Cerebellar nuclear complex (tissue), 1 donor: Measurements from ENCODE around the gene POU2F1.
A peak's percentile ranks its signal among the peaks of the same experiment; 100 is the strongest.

Source experiments
- DNase-seq, 2 experiments: peaks; one replicate each; lab custom pipeline; 2025; lab: John Stamatoyannopoulos, UW

Gene POU2F1

DNA sequence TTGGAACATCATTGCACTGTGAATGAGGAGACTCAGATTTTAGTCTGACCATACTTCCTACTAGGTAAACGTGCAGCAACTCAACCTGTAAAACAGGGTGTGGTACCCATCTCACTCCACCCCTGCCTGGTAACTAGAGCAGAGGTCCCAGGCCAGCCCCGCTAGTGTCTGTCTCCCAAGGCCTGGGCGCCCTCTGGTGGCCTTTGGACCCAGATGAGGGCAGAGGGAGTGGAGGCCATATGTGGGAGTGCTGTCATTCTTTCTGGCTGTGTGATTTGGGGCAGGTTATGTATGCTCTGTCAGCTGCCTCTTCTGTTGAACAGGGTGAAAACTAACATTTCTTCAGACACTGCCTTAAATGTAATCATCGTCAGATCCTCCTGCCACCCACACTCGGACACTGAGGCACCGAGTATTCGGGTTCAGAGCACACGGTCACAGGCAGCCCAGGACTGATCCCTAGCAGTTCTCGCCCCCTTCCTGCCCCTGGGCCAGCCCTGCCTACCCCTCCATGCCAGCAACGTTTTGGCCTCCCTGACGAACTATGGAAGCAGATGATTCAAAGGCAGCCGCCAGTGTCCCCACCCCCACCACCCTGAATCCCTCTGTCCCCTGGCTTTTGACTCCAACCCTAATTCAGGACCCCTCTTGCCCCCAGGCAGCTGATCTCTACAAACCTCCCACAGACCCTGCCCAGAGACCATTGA lies 221.6 kb downstream of the POU2F1 start:
- peak in 1 of 2 experiments; percentile 52 for DNase-seq

DNA sequence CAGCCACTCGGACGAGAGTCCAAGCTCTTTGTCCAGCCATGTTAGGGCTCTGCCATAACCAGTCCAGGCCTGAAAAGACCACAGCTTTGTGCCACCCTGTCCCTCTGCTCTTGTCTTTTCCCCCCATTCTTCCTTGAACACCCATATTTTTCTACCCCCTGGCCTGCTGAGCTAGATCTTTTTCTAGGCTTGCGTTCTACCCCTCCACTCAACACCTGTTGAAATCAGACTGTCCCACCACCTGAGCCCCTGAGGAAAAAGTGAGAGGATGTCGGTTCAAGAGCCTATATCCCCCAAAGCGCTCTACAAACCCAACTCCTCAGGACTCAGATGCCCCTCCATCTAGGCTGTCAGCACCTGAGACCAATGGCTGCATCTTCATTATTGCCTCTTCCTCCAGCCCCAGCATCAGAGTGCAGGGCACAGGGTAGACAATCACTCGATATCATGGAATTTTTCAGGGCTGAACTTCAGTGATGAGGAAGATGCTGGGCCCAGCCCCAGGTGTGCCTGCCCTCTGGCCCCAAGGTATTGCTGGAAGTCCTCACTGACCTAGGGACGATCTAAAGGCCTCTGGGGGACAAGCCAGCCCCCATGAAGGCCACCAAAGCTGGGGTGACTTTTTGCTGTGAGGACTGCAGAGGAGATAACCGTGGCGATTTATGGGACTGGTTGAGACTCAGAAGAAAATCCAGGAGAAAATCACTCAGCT lies 222.3 kb downstream of the POU2F1 start:
- no peak for DNase-seq

DNA sequence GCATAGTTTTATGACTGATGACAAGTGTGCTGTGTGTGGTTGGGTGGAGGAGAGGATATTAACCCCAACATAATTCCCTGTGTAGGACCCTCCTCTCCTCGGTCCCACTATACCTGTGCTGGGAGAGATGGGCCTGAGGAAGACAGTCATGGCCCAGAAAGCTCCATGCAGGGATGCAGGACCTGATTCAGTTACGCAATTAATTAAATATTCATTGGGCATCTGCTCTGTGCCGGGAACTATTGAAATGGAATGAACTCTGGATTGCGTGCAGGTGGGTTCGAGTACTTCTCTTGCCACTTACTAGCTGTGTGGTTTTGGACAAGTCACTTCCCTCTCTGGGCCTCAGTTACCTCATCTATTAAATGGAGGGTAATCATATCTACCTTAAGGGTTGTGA lies 223.1 kb downstream of the POU2F1 start:
- no peak for DNase-seq

DNA sequence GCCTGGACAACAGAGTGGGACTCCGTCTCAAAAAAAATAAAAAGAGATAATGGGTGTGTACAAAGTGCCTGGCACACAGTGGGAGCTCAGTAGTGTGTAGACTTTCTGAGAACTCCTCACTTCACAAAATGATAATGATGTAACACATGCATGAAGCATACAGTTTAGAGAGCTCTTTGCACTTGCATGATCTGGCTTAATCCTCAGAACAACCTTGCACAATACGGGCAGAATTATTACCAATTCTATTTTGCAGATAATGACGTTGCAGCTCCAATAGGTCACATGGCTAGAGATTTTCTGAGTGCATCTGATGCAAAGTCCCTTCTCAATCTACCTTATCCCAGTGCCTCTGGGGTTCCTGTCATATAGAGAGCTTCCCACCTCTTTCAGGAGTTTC lies 226.3 kb downstream of the POU2F1 start:
- DNase-seq = no peak

DNA sequence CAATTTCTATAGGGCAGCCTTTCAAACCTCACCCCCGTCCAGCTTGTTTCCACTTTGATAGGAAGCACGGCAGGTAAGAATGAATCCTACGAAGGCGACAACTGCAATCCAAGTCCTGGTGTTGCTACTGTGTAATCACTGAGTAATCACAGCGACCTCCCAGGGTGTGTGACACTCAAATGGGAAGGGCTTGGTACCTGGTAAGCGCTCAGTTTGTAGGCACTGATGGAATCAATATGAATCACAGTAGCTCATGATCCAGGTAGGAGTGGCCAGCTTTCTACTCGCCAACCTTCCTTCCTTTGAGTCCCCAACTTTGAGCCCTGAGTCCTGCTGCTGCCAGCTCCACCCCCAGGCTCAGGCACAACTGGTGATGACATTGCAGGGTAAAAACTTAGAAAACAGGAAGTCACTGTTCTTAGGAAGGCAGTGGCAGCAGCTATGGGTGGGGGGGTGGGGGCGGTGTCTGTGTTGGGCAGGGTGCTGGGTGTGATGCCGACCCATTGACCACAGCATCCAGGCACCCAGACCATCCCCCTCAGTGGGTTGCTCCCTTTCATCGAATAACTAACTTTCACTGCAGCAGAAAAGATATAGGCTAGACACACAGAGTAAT lies 226.9 kb downstream of the POU2F1 start:
- DNase-seq = no peak

DNA sequence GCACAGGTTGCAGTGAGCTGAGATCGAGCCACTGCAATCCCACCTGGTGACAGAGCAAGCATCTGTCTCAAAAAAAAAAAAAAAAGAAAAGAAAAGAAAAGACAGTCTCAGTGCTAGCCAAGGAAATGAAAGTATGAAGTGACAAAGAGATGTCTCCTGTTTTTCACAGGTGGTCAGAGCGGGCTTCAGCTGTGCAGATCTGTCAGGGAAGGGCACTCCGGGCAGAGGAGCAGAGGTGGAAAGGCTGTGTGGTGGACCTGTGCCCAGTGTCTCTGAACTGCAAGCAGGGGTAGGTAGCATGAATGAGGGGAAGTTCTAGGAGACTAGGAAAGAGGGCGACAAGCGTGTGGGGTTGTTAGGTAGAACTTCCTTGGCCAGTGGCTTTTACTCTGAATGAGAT lies 230.2 kb downstream of the POU2F1 start:
- no peak for DNase-seq

DNA sequence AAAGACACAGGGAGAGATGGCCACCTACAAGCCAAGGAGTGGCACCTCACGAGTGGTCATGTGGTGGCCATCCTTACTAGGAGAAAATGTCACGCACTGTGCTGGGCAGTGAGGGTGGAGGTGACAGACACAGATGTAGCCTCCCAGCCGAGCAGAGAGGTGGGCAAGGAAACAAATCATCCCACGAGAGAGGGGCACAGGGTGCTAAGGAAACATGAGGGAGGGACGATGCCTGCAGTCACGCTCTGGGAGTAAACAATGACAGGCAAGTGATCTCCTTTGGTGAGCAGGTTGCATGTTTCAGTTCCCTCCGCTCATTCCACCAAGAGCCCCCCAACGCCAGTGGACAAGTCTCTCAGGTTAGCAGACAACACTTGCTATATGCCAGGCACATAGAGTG lies 231.8 kb downstream of the POU2F1 start:
- no peak for DNase-seq

- no peak for DNase-seq
These were observed 232.4 kb downstream of the POU2F1 start for GRCh38 chr1:167453123-167453522.

- no peak for DNase-seq
These were observed 233.7 kb downstream of the POU2F1 start for GRCh38 chr1:167454304-167454893.

- DNase-seq = no peak
These were observed 234.5 kb downstream of the POU2F1 start for GRCh38 chr1:167454894-167455785.

DNA sequence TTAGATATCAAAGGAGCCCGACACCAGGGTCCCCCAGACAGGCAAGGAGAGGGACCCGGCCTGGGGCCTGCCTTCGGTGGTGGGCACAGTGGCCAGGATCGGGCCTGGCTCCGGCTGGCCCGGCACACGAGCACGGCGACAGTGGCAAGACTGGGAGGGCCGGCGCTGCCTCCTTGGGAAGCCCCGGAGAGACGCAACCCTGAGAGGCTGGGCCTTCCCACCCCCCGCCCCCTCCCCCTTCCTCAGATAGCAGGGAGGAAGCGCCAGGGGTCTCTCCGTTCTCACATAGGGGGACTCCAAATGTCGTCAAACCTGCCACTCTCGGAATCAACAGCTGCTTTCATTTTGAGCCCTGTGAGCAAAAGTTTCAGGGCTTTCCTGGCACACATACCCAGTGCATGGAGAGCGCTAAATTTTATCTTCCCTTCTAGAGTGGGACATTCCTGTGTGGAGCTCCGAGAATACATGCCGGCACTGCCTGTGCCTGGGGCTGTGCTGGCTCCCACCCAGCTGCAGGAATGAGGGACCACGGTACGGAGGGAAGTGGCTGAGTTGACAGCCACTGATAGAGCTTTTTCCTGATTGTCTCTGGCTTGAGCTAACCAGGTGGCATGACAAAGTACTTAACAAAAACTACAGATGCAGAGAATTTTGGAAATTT lies 235.2 kb downstream of the POU2F1 start:
- DNase-seq = no peak

DNA sequence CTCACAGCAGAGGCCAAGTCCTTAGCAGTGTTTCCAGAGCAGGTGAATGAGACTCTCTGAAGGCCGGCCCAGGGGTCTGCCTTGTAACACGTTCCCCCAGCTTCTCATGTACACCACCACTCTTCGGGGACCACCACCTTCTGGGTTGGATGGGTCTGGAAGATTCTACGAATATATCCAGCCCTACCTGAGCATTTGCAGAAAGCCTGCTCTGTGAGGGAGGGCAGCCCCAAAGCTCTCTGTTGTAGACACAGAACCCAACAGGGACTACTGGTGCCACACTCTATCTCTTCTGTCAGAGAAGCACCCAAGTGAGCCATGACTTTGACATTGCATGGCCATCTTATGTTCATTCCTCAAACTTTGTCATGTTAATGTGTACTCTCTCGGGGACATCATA lies 235.8 kb downstream of the POU2F1 start:
- no peak for DNase-seq

- DNase-seq = no peak
These were observed 236.2 kb downstream of the POU2F1 start for GRCh38 chr1:167456926-167457325.

DNA sequence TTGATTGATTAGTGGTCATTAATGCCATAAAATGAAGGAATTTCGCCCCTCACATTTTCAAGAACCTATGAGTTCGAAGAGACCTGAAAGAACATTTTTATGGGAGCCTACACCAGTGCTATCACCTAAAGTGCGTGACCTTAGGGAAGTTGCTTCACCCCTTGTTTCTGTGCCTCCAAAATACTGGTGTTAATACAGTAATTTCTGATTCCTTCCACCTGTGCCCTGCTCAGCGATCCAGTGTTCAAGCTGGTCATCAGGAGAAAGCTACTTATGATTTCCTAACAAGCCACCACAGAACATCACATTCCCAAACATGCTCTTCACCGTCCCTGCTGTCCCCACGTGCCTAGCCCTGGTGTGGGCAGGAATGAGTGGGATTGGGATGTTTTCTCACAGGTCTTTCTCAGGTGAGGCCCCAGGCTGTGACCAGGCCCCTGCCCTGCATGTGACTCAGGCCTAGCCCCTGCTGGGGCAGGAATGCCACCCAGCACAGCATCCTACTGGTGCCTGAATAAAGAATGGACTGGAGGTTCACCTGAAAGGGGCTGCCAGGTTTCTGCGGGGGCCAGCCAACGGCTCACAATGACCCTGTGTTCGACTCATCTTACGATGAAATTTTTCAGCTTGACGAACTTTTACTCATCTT lies 237.4 kb downstream of the POU2F1 start:
- no peak for DNase-seq

DNA sequence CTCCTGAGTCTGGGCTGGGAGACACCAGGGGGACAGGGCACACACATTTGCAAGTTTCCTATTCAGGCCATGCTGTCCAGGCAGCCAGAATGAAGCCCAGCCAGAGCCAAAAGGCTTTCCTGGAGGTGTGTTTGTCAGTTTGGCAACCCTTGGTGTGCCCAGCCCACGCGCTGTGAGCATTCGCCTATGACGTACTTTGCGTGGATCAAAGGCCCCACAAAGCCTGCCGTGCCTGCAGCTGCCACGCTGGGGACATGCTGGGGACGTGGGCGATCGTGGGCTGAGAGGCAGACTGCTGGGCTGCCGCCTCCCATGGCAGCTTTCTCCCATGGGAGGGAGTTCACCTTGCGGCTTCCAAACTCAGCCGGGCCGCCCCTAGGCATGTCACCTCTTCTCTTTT lies 240.2 kb downstream of the POU2F1 start:
- DNase-seq = no peak

DNA sequence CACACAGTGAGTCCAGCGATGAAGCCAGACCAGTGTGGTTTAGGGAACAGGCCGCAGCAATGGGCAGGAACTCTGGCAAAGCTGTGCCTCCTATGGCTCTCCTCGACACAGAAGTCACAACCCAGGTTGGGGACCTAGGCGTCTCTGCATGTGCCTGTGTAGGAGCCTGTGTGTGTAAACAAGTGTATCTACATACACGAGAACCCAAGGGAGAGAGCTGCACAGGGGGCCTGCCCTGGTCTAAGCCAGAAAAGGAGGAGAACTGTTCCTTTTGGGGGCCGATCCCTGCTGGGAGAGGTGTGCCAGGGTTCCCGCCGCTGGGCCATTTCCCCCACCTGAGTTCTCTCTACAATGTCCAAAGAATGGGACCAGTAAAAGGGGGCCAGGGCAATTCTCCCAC lies 241.7 kb downstream of the POU2F1 start:
- no peak for DNase-seq

GRCh38 chr1:167463080-167463479 lies 242.4 kb downstream of the POU2F1 start:
- no peak for DNase-seq

- DNase-seq = no peak
These were observed 243.3 kb downstream of the POU2F1 start for GRCh38 chr1:167463875-167464575.

GRCh38 chr1:167465018-167465417 lies 244.3 kb downstream of the POU2F1 start:
- DNase-seq = no peak

DNA sequence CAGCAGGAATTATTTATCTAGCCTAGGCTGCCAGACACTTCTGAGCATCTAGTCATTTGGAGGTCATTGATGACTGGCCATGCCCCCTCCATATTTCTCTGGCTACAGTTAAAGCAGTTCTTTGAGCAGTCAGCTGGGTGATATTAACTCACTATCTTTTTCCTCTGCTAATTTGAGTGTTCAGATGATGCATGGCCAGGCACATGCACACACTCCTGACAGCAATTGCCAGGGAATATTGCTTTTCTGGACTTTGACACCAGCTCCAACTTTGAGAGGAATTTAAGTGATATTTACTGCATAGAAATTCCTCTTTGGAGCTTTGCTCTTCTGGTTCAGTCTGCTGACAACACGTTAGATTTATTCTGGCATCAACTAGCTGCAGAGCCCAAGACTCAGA lies 245.1 kb downstream of the POU2F1 start:
- no peak for DNase-seq
